ENCODE results near the gene AUP1.
"Not testable (repeated sequence)": the region's sequence is repeated elsewhere in the genome, so short reads cannot be mapped to it uniquely, and the experiment has no call there.

AUP1 gene

GRCh38 chr2:74529357-74530238 is at the start of gene AUP1, which contains the start of gene HTRA2:
Gene AUP1 (minus strand): TSS chr2:74529706. CDS start chr2:74529629, 77 bp downstream.
Gene HTRA2 (plus strand): TSS chr2:74529933. CDS start chr2:74530007, 74 bp downstream.
- DNase-seq (ENCODE audit: low read depth in 2 of 2): peak; percentile 88 to 94

GRCh38 chr2:74578408-74578807 is 48.9 kb upstream of the AUP1 start:
- no peak for DNase-seq (ENCODE audit: low read depth in 2 of 2)

- DNase-seq (ENCODE audit: low read depth in 2 of 2): no peak
These were observed 47.9 kb upstream of the AUP1 start for GRCh38 chr2:74577448-74577847.

- no peak for DNase-seq (ENCODE audit: low read depth in 2 of 2)
These were observed 47.3 kb upstream of the AUP1 start for GRCh38 chr2:74576863-74577229.

- DNase-seq (ENCODE audit: low read depth in 2 of 2): no peak
These were observed 46.8 kb upstream of the AUP1 start for GRCh38 chr2:74576211-74576862.

GRCh38 chr2:74575320-74575719 is 45.8 kb upstream of the AUP1 start:
- DNase-seq (ENCODE audit: low read depth in 2 of 2): no peak

- no peak for DNase-seq (ENCODE audit: low read depth in 2 of 2)
These were observed 44.4 kb upstream of the AUP1 start for GRCh38 chr2:74573747-74574562.

- no peak for DNase-seq (ENCODE audit: low read depth in 2 of 2)
These were observed 42.8 kb upstream of the AUP1 start for GRCh38 chr2:74572178-74572925.

- DNase-seq (ENCODE audit: low read depth in 2 of 2): no peak
These were observed 41.6 kb upstream of the AUP1 start for GRCh38 chr2:74571058-74571457.

- no peak for DNase-seq (ENCODE audit: low read depth in 2 of 2)
These were observed 40.2 kb upstream of the AUP1 start for GRCh38 chr2:74569686-74570085.

GRCh38 chr2:74567881-74568280 is 38.4 kb upstream of the AUP1 start:
- DNase-seq (ENCODE audit: low read depth in 2 of 2): no peak

- DNase-seq (ENCODE audit: low read depth in 2 of 2): no peak
These were observed 37.2 kb upstream of the AUP1 start for GRCh38 chr2:74566754-74567085.

- no peak for DNase-seq (ENCODE audit: low read depth in 2 of 2)
These were observed 36.7 kb upstream of the AUP1 start for GRCh38 chr2:74566076-74566753.

GRCh38 chr2:74564222-74564621 is 34.7 kb upstream of the AUP1 start:
- no peak for DNase-seq (ENCODE audit: low read depth in 2 of 2)

GRCh38 chr2:74562126-74562775 is 32.7 kb upstream of the AUP1 start:
- DNase-seq (ENCODE audit: low read depth in 2 of 2): no peak

- not testable (repeated sequence) for DNase-seq (ENCODE audit: low read depth in 2 of 2)
These were observed 31.5 kb upstream of the AUP1 start for GRCh38 chr2:74561022-74561421.

- no peak for DNase-seq (ENCODE audit: low read depth in 2 of 2)
These were observed 31.1 kb upstream of the AUP1 start for GRCh38 chr2:74560591-74560990.

GRCh38 chr2:74559912-74560311 is 30.4 kb upstream of the AUP1 start:
- DNase-seq (ENCODE audit: low read depth in 2 of 2): no peak

GRCh38 chr2:74558284-74559230 is 29.1 kb upstream of the AUP1 start:
- DNase-seq (ENCODE audit: low read depth in 2 of 2): no peak

Measured in stimulated activated CD4-positive, alpha-beta T cell treated with anti-CD3 and anti-CD28 coated beads, Interleukin-4, amount 100 ng/mL, for 48 hours (primary cell).